GDM1 (cell line): ENCODE measurements around the gene CARD11.
"Not testable (repeated sequence)": the region's sequence is repeated elsewhere in the genome, so short reads cannot be mapped to it uniquely, and the experiment has no call there.

ENCODE experiments used
- DNase-seq: peaks from one replicate; lab custom pipeline; 2025; lab: John Stamatoyannopoulos, UW

CARD11 gene

DNA sequence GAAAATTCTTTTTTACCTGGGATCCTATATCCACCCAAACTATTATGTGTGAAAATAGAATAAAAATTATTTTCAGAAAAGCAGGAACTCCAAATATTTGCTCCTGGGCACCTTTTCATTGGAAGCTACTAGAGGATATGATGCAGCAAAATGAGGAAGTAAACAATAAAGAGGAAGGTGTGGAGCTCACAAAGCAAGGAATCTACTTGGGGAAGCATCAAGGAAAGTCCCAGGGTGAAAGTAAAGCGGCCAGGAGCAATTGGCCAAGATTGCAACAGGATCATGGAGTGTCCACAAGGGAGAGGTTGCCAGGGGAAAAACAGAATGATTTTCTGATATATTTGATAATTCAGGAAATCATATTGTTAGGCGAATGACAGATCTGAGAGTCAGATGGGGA lies 80.8 kb downstream of the CARD11 start:
- DNase-seq: no peak

- DNase-seq: no peak
Observed at GRCh38 chr7:2959828-2960599, 83.7 kb downstream of the CARD11 start.

- DNase-seq: no peak
Observed at GRCh38 chr7:2959103-2959680, 84.5 kb downstream of the CARD11 start.

DNA sequence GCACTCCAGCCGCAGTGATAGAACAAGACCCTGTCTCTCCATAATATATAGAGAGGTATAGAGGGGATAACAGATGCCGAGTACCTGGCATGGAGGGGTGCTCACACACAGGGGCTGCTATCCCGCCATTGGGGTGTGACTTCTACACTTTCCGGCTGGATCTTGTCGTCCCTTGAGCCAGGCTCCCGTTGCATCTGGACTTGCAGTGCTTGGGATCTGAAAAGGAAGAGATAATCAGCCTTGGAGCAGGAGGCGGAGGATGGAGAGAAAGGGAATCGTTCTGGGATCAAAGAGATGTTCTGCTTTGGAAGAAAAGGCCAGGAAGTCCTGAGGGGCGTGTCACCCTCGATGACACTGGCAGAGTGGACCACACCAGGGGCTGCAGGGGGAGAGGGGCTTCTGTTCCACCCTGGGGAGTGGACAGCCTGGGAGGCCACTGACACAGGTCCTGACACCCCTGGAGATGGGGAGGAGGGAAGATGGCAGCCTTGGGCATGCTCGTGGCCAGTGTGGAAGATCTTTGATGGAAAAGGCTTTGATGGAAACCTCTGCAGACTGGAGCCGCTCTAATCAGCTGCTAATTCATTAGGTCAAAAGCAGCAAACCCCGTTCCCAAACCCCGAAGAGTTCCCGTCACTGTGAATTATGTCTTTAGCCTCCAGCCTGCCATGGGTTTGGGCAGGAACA lies 85.1 kb downstream of the CARD11 start:
- no peak for DNase-seq

GRCh38 chr7:2957369-2957727 lies 86.3 kb downstream of the CARD11 start:
- DNase-seq: not testable (repeated sequence)

GRCh38 chr7:2956526-2957368 lies 86.9 kb downstream of the CARD11 start:
- DNase-seq: peak; percentile 49

DNA sequence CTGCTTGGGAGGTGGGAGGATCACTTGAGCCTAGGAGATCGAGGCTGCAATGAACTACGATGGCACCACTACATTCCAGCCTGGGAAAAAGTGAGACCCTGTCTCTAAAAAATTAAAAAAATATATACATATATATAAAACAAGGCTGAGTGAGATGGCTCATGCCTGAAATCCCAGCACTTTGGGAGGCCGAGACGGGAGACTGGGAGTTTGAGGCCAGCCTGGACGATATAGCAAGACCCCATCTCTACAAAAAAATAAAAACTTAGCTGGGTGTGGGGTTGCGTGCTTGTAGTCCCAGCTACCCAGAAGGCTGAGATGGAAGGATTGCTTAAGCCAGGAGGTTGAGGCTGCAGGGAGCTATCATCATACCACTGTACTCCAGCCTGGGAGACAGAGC lies 87.6 kb downstream of the CARD11 start:
- no peak for DNase-seq

GRCh38 chr7:2955269-2955668 lies 88.4 kb downstream of the CARD11 start:
- DNase-seq: no peak

- DNase-seq: no peak
Observed at GRCh38 chr7:2954433-2954853, 89.2 kb downstream of the CARD11 start.

- no peak for DNase-seq
Observed at GRCh38 chr7:2953588-2954407, 89.9 kb downstream of the CARD11 start.

- no peak for DNase-seq
Observed at GRCh38 chr7:2953099-2953498, 90.6 kb downstream of the CARD11 start.

- DNase-seq: no peak
Observed at GRCh38 chr7:2952316-2952715, 91.4 kb downstream of the CARD11 start.

DNA sequence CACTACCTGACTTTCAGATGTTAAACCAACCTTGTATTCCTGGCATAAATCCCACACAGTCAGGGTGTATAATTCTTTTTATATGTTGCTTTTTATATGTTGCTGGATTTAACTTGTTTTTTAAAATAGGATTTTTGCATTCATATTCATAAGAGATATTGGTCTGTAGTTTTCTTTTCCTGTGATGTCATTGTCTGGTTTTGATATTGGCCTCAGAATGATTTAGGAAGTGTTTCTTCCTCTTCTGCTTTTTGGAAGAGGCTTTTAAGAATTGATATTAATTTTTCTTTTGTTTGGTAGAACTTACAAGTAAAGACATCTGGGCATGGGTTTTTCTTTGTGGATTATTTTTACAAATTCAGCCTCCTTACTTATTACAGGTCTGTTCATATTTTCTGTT lies 93.1 kb downstream of the CARD11 start:
- DNase-seq: no peak

- DNase-seq: no peak
Observed at GRCh38 chr7:2948749-2949148, 94.9 kb downstream of the CARD11 start.

DNA sequence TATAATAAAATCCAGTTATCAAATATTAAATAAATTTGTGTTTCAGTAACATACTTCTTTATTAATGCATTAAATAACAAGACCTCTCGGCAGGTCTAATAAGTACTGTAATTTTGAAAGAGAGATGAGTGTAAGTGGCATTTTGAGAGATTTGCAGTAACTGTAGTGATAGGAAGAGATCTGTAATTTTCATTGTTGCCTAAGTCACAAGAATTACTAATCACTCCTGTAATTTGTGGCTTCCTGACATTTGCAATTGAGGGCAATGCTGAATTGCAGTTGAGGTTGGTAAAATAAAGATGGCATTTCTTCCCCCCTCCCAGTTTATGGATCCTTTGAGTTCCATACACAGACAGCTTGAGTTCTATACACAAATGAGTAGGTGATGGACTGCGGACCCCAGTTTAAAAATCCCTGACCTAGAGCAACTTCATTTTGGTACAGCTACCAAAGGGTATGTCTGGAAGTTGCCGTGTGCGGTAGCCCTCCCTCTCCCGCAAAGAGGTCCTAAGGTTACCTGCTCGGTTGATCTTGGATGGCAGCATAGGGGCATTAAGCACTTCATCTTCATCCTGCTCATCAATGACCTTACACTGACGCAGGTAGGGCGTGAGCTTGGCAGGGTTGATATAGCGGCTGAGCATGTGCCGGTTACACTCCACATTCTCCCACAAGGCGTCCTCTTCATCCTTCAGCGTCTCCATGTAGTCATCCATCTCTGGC lies 96.4 kb downstream of the CARD11 start:
- DNase-seq: no peak

- DNase-seq: no peak
Observed at GRCh38 chr7:2945171-2945570, 98.5 kb downstream of the CARD11 start.

DNA sequence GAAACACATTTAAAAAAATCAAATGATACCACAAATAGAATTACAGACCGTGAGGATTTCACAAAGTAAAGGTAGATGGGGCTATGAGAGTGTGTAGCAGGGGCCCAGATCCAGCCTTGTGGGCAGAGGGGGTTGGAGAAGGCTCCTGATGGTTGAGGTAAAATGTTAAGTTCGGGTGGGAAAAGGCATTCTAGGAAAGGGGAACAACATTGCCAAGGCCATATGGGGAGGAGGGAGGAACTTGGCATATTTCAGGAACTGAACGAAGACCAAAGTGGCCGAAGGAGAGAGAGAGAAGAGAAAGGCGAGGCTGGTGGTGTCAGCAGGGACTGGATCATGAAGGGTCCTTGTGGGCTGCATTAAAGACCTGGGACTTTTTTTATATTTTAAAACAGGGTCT lies 98.9 kb downstream of the CARD11 start:
- no peak for DNase-seq

- no peak for DNase-seq
Observed at GRCh38 chr7:2943851-2944601, 99.6 kb downstream of the CARD11 start.

GRCh38 chr7:2941216-2941859 lies 102.3 kb downstream of the CARD11 start:
- peak; percentile 40 for DNase-seq

GRCh38 chr7:2940466-2940865 lies 103.2 kb downstream of the CARD11 start:
- no peak for DNase-seq
